T-helper 9 cell (primary cell): Measurements from ENCODE around the gene THBS2.
"Not testable (repeated sequence)": the region's sequence is repeated elsewhere in the genome, so short reads cannot be mapped to it uniquely, and the experiment has no call there.

ENCODE experiments used
- DNase-seq: peaks from one replicate; pipeline ENCODE4 v3.0.0-alpha.2; 2020

The THBS2 gene

GRCh38 chr6:169229615-169230321 is 23.9 kb downstream of the THBS2 start:
- DNase-seq, result no peak

DNA sequence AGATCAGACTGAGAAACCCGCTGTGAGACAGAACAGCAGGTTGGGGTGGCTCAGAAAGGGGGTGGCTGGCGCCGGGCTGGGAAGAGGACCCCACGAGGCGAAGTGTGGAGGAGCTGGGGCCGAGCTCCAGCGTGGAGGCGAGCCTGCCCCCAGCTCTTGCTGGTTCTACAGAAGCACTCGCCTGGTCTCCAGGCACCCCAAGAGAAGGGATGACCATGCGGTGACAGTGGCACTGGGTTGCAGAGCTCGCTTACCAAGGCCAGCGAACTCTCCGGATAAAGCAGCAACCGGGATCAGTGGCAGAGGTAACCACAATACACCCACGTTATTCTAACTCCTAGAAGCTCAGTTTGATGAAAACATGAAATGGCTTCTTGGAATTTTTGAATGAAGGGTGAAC is 26.5 kb downstream of the THBS2 start:
- no peak for DNase-seq

DNA sequence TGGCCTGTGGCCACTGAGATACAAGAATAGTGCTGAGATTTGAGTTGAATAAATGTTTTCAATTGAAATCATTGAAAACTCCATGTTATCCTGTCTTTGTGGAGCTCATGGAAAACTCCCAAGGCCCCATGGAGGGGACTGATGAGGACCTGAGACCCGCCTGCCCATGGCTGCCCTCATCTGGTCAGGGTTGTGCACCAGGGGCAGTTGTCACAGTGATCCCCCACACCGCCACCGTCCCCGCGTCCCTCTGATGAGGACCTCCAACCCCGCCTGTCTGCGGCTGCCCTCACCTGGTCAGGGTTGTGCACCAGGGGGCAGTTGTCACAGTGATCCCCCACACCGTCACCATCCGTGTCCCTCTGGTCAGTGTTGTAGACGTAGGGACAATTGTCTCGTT is 27.8 kb downstream of the THBS2 start:
- DNase-seq, result no peak

GRCh38 chr6:169225131-169225576 is 28.5 kb downstream of the THBS2 start:
- no peak for DNase-seq

- no peak for DNase-seq
These were observed 28.9 kb downstream of the THBS2 start for GRCh38 chr6:169224716-169225115.

GRCh38 chr6:169224185-169224695 is 29.4 kb downstream of the THBS2 start:
- no peak for DNase-seq

DNA sequence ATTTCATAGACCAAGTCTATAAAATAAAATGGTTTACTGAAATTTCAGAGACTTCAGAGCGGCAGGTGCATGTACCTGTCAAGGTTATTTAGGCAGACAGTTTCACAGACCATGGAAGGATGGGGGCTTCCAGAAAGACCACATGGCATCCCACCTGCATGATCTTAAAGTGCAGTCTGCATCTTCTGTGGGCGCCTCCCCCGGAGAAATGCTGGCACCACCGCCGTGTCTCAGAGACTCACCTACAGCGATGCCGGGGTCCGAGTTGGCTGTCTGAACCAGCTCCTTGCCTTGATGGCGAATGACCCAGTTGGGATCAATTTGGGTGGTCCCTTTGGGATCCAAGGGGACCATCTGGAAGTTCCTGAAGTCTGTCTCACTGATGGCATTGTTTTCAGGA is 30.6 kb downstream of the THBS2 start:
- DNase-seq, result no peak

DNA sequence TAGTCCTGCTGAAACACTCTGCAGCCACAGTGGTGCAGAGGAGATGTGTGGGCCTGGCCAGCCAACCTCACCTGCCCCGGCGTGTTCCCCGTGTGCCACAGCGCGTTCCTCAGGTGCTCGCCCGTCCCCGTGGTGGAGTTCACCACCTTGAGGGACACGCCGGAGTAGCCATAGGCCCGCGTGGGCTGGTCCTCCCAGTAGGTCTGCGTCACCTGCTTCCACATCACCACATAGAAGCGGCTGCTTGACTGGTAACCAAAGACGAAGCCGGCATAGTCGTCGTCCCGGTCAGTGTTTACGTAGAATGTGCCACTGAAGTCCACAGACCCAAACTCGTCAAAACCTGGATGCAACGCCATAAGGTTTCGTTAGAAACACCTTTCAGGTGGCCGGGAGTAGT is 31.5 kb downstream of the THBS2 start:
- DNase-seq, result no peak

GRCh38 chr6:169221264-169221663 is 32.4 kb downstream of the THBS2 start:
- no peak for DNase-seq

DNA sequence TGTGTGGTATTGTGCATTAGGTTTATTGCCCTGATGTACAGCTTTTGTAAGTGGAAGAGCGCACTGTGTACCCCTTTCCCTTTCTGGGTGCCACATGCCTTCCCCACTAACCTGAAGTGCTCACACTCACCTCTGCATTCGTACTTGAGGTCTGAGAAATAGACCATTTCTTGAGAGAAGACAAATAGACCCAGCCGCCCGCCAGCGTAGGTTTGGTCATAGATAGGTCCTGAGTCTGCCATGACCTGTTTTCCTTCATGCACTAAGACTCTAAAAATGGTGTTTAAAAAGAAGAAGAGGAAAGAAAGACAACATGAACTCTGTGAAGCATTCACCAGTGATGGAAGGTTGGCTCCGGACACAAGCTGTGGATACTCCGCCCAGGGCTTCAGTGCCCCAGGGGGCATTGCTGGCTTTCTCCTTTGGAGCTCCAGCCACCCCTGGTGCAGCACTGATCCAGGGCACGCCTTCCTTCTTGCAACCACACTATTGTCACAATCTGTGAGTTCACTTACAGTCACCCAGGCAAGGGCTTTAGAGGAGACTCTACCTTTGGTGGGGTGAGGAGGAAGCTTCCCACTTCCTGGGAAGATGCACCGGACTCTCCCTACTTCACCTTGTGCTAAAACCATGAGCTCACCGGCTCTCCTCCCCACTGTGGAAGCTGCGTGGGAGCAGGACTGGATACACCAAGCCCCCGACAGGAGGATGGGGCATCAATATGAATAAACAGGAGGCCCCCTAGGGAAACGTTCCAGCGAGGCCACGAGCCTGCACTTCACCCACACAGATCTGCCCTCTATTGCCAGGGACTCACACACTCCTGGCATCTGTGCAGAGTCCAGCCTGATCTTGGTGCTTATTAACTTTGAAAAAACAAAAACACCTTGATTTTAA is 33.3 kb downstream of the THBS2 start:
- DNase-seq, result no peak

GRCh38 chr6:169217972-169218371 is 35.7 kb downstream of the THBS2 start:
- no peak for DNase-seq

DNA sequence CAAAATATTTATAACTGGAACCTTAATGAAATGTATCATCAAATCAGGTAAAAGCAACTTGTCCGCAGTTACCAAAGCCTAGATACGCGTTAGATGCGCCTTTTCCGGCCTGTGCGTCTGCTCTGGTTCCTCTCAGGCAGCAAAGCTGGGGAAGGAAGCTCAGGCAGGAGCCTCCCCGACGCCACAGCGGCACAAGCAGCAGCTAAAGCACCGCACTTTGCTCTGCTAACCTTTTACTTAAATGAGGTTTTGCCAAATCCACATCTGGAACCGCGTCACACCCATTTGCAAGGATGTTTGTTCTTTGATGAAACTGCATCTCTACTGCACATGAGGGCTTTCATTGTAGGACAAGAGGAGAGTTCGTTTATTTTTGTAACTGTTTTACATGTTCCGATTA is 36.8 kb downstream of the THBS2 start:
- DNase-seq, result no peak

DNA sequence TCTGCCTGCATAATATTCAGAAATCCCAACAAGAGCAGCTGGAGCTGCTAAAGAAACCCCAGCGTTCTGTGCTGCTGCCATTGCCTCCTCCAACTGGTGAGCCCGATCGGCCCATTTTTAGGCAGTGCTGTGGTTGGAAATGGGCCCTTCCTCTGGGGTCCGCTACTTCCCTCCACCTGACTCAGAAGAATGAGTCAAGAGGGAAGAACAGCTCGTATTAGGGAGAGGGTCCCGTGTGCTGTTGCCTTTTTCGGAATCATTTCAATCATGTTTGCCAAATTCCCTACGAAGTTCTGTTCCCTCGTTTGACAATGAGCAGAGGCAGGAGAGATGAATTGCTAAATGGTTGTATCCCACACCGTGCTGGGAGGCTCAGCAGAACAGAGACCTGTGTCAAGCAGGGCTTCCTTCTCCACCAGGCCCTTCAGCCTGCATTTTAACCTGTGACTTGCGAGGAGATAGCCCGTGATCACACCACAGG is 38.4 kb downstream of the THBS2 start:
- no peak for DNase-seq

GRCh38 chr6:169214789-169215188 is 38.9 kb downstream of the THBS2 start:
- not testable (repeated sequence) for DNase-seq

GRCh38 chr6:169213814-169214520 is 39.7 kb downstream of the THBS2 start:
- DNase-seq, result no peak

GRCh38 chr6:169212897-169213813 is 40.5 kb downstream of the THBS2 start:
- DNase-seq, result peak; percentile 71

- no peak for DNase-seq
These were observed 41.2 kb downstream of the THBS2 start for GRCh38 chr6:169212436-169212835.

GRCh38 chr6:169211881-169212280 is 41.8 kb downstream of the THBS2 start:
- no peak for DNase-seq

DNA sequence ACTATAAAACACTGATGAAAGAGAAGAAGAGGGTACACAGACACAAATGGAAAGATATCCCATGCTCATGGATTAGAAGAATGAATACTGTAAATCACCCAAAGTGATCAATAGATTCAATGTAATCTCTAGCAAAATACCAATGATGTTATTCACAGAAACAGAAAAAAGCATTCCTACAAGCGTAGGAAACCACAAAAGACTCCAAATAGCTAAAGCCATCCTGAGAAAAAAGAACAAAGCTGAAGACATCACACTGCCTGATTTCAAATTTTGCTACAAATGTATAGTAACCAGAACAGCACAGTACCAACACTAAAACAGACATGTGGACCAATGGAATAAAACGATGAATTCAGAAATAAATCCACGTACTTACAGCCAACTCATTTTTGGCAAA is 43.0 kb downstream of the THBS2 start:
- no peak for DNase-seq

DNA sequence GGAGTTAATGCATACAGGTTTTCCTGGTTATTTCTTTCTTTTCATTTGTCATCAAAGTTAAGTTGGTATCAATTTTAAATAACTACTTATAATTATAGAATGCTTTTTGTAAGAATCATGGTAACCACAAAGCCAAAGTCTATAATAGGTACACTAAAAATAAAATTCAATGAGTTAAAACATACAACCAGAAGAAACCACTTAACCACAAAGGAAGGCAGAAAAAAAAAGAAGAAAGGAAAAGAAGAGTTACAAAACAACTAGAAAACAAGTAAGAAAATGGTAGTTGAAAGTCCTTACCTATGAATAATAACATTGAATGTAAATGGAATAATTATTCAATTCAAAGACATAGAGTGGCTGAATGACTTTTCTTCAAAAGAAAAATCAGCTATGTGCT is 45.6 kb downstream of the THBS2 start:
- no peak for DNase-seq

GRCh38 chr6:169207482-169207881 is 46.2 kb downstream of the THBS2 start:
- DNase-seq, result no peak
